Vein endothelial cell (primary cell): ENCODE results near the gene SPARC. TPM values are rescaled to one million over a fixed set of nuclear protein-coding genes. Genes with fewer than 3 reads are reported as not detected.

Experiments
- small RNA-seq: library from RNA; depleted of rRNA; stranded (forward); fragments of <200 nt; gene quantifications from one replicate; pipeline ENCODE3, GENCODE V24; 2012
- total RNA-seq: library from RNA; depleted of rRNA; stranded (reverse); fragments of >200 nt; gene quantifications from 2 replicates; pipeline ENCODE4 v1.2.3, GENCODE V29; 2012

SPARC gene, protein sequence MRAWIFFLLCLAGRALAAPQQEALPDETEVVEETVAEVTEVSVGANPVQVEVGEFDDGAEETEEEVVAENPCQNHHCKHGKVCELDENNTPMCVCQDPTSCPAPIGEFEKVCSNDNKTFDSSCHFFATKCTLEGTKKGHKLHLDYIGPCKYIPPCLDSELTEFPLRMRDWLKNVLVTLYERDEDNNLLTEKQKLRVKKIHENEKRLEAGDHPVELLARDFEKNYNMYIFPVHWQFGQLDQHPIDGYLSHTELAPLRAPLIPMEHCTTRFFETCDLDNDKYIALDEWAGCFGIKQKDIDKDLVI
- 1,259 and 1,486 TPM in 2 replicates for total RNA-seq

DNA sequence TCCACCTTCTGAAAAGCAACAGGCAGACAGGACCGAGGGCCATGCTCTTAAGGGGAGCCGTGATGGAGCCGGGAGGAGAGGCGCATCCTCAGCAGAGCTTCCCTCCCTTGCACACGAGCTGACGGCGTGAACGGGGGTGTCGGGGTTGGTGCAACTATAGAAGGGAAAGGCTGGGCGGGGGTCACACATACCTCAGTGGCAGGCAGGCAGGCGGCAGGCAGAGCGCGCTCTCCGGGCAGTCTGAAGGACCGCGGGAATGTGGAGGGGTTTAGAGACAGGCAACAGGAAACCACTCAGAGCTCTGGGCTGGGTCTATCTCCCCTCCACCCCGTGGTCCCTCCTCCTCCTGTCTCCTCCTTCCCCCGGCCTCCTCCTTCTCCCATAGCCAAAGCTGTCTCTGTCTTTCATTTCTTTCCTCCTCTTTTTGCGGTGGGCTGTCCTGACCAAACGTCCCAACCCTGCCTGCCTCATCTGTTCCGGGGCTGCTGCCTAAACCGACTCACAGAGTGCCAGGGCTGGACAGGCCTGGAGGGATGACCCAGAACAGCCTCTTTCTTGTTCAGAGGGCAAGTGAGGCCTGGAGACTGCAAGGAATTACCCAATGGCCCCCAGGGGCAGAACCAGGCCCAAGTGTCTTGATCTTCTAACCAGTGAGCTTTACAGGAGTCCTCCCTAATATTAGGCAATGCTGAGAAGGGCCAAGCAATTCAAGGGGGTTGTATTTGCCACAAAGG lies at the start of gene SPARC:
Gene SPARC, minus strand, starts transcription at position 242 of the 734 bp plus-strand sequence. CDS start 10,727 bp downstream, outside the sequence.

Small RNA genes lying within 50 kb of the gene (small RNA-seq; reads per million reads assigned to genes)
- gene RN7SKP232, result not detected

Other genes starting within 250 kb of the SPARC start
- 5.6 and 10.3 TPM in 2 replicates for gene SLC36A1, start 239.3 kb downstream of the SPARC start, total RNA-seq
- under 0.01 TPM in 1 of 2 replicates, not detected in the other for gene FAT2, start 95.6 kb downstream of the SPARC start, total RNA-seq
- gene ATOX1, start 71.7 kb upstream of the SPARC start, total RNA-seq, result 58.5 and 88.5 TPM in 2 replicates
- 212 and 299 TPM in 2 replicates for gene G3BP1, start 85.0 kb upstream of the SPARC start, total RNA-seq
- gene GLRA1, start 237.9 kb upstream of the SPARC start, total RNA-seq, result not detected in 2 replicates